HCT116 (cell line): ENCODE measurements around the gene EIF2S3. TPM values are rescaled to one million over a fixed set of nuclear protein-coding genes. Genes with fewer than 3 reads are reported as not detected.

Experiments
- ATAC-seq: fragments of 200-7000 bp; cut with Tn5 transposase; 2 replicates; pipeline ENCODE4 v1.9.1; 2020; ENCODE audit warnings: mild to moderate bottlenecking, moderate library complexity
- BruUV-seq: library from RNA; stranded (reverse); fragments of 400-500 nt; replicated peaks from 2 replicates; lab custom pipeline; 2021; lab: Mats Ljungman, UMichigan
- CTCF ChIA-PET: fragments of 300-600 bp; sonication (Branson Sonifier 250); formaldehyde crosslinking; loops from one replicate; lab custom pipeline; 2021; ENCODE audit warnings: antibody characterized with exemption; lab: Charles Lee
- POLR2A ChIA-PET: fragments of 300-600, 350-600 bp; sonication (Branson Sonifier 250); formaldehyde crosslinking; loops from one replicate; lab custom pipeline; 2021; ENCODE audit warnings: antibody characterized with exemption; lab: Charles Lee
- RAD21 ChIA-PET, 2 experiments: fragments of 300-600 bp; sonication (Branson Sonifier 250); formaldehyde crosslinking; loops; one replicate each; lab custom pipeline; 2023; ENCODE audit warnings: low total read pairs in 2 of 2; ENCODE audit not compliant: uncharacterized antibody in 2 of 2, unreplicated experiment in 2 of 2, low non-redundant PET in 1 of 2; lab: Charles Lee
- DNase-seq: peaks from one replicate; pipeline ENCODE4 v3.0.0-alpha.2; 2010; ENCODE audit warnings: low read depth, low spot score
- H2AFZ ChIP-seq: fragments of 200-600 bp; shearing (Covaris generic), sonication (generic); 2 replicates; pipeline ENCODE4 v1.6.1; 2017; ENCODE audit warnings: low read depth, mixed run types, mixed read lengths, antibody characterized with exemption, low read length; ENCODE audit not compliant: poor library complexity, severe bottlenecking
- H3K27ac ChIP-seq: 2 replicates; pipeline ENCODE4 v1.5.1; 2012; ENCODE audit warnings: low read depth, low read length
- H3K27me3 ChIP-seq: fragments of 200-600 bp; sonication (generic); 2 replicates; pipeline ENCODE4 v1.6.1; 2016; ENCODE audit warnings: mixed run types, low read length, mixed read lengths; ENCODE audit not compliant: insufficient read depth
- H3K36me3 ChIP-seq, 2 experiments: fragments of 200-500 bp in 1 of 2; fragments of 200-600 bp in 1 of 2; sonication (Bioruptor generic) in 1 of 2; sonication (generic) in 1 of 2; 2 replicates each; pipeline versions ENCODE4 v1.5.1 to v1.6.1; 2014 to 2016; ENCODE audit warnings: low read length in 2 of 2, inconsistent platforms in 1 of 2, mixed read lengths in 1 of 2, mixed run types in 1 of 2; ENCODE audit not compliant: insufficient read depth in 2 of 2, control insufficient read depth in 1 of 2
- H3K4me1 ChIP-seq, 2 experiments: fragments of 200-600 bp in 1 of 2; sonication (generic) in 1 of 2; 2 replicates each; pipeline versions ENCODE4 v1.5.1 to v1.6.1; 2012 to 2017; ENCODE audit warnings: low read length in 2 of 2, inconsistent platforms in 1 of 2, mild to moderate bottlenecking in 1 of 2, mixed read lengths in 1 of 2, mixed run types in 1 of 2, moderate library complexity in 1 of 2; ENCODE audit not compliant: insufficient read depth in 2 of 2, control insufficient read depth in 1 of 2
- H3K4me2 ChIP-seq: fragments of 200-600 bp; sonication (generic); 2 replicates; pipeline ENCODE4 v1.6.1; 2017; ENCODE audit warnings: mixed run types, low read length, mixed read lengths
- H3K4me3 ChIP-seq, 2 experiments: fragments of 200-600 bp in 1 of 2; sonication (generic) in 1 of 2; replicated peaks in 1 of 2; 2 replicates each; pipeline ENCODE4 v1.5.1; 2011 to 2016; ENCODE audit warnings: low read length in 2 of 2, control low read depth in 1 of 2, low read depth in 1 of 2, mild to moderate bottlenecking in 1 of 2, mixed read lengths in 1 of 2, mixed run types in 1 of 2
- H3K79me2 ChIP-seq: fragments of 200-600 bp; sonication (generic); 2 replicates; pipeline ENCODE4 v1.6.1; 2017; ENCODE audit warnings: mild to moderate bottlenecking, mixed run types, low read length, moderate library complexity, mixed read lengths; ENCODE audit not compliant: insufficient read depth
- H3K9ac ChIP-seq: fragments of 200-600 bp; sonication (generic); 2 replicates; pipeline ENCODE4 v1.6.1; 2016; ENCODE audit warnings: low read length, mixed read lengths
- H3K9me2 ChIP-seq: fragments of 200-600 bp; sonication (generic), shearing (Covaris generic); 2 replicates; pipeline ENCODE4 v1.6.1; 2017; ENCODE audit warnings: mixed run types, mild to moderate bottlenecking, moderate library complexity; ENCODE audit not compliant: insufficient read depth
- H3K9me3 ChIP-seq, 2 experiments: fragments of 200-500 bp in 1 of 2; fragments of 200-600 bp in 1 of 2; sonication (Bioruptor generic) in 1 of 2; sonication (generic) in 1 of 2; 2 replicates each; pipeline ENCODE4 v1.6.1; 2014 to 2017; ENCODE audit warnings: low read length in 2 of 2, mixed read lengths in 2 of 2, inconsistent platforms in 1 of 2, low read depth in 1 of 2, mild to moderate bottlenecking in 1 of 2, mixed run types in 1 of 2, moderate library complexity in 1 of 2; ENCODE audit not compliant: control insufficient read depth in 1 of 2, insufficient read depth in 1 of 2
- H4K20me1 ChIP-seq: fragments of 200-600 bp; sonication (generic), shearing (Covaris generic); 2 replicates; pipeline ENCODE4 v1.6.1; 2017; ENCODE audit warnings: mixed run types, mild to moderate bottlenecking, moderate library complexity; ENCODE audit not compliant: insufficient read depth
- ATF3 ChIP-seq: IDR thresholded peaks from 2 replicates; pipeline ENCODE4 v1.6.1; 2012
- CBX3 ChIP-seq: IDR thresholded peaks from 2 replicates; pipeline ENCODE4 v1.6.1; 2012; ENCODE audit warnings: low read depth
- CEBPB ChIP-seq: IDR thresholded peaks from 2 replicates; pipeline ENCODE4 v1.6.1; 2012; ENCODE audit warnings: low read depth
- CTCF ChIP-seq, 3 experiments: fragments of 200-600 bp in 1 of 3; sonication (generic) in 1 of 3; IDR thresholded peaks in 2 of 3; conservative IDR thresholded peaks in 1 of 3; 2 replicates each; pipeline ENCODE4 v1.5.1; 2012 to 2017; ENCODE audit warnings: low read depth in 2 of 3, low read length in 2 of 3, antibody characterized with exemption in 1 of 3, borderline replicate concordance in 1 of 3, control low read depth in 1 of 3, mild to moderate bottlenecking in 1 of 3, mixed read lengths in 1 of 3, mixed run types in 1 of 3, moderate library complexity in 1 of 3; ENCODE audit not compliant: insufficient read depth in 1 of 3
- EGR1 ChIP-seq: IDR thresholded peaks from 2 replicates; pipeline ENCODE4 v1.6.1; 2012; ENCODE audit warnings: low read depth
- EZH2 ChIP-seq: fragments of 200-600 bp; sonication (generic); IDR thresholded peaks from 2 replicates; pipeline ENCODE4 v1.6.1; 2017; ENCODE audit warnings: antibody characterized with exemption, mixed run types
- EZH2phosphoT487 ChIP-seq: fragments of 200-600 bp; IDR thresholded peaks from 2 replicates; pipeline ENCODE4 v1.6.1; 2018; ENCODE audit warnings: antibody characterized with exemption, borderline replicate concordance
- FOSL1 ChIP-seq: IDR thresholded peaks from 2 replicates; pipeline ENCODE4 v1.6.1; 2012; ENCODE audit warnings: low read depth
- JUND ChIP-seq: IDR thresholded peaks from 2 replicates; pipeline ENCODE4 v1.6.1; 2012
- MAX ChIP-seq: IDR thresholded peaks from 2 replicates; pipeline ENCODE4 v1.6.1; 2012
- POLR2A ChIP-seq: IDR thresholded peaks from 2 replicates; pipeline ENCODE4 v1.7.0; 2011; ENCODE audit warnings: borderline replicate concordance; ENCODE audit not compliant: insufficient read depth, insufficient read length; ENCODE audit errors: extremely low read depth
- POLR2AphosphoS5 ChIP-seq: IDR thresholded peaks from 2 replicates; pipeline ENCODE4 v1.6.1; 2011; ENCODE audit warnings: mild to moderate bottlenecking, low read depth, low read length, moderate library complexity
- SIN3A ChIP-seq: IDR thresholded peaks from 2 replicates; pipeline ENCODE4 v1.6.1; 2012; ENCODE audit warnings: low read depth
- SP1 ChIP-seq: IDR thresholded peaks from 2 replicates; pipeline ENCODE4 v1.6.1; 2012; ENCODE audit warnings: low read depth
- SRF ChIP-seq: IDR thresholded peaks from 2 replicates; pipeline ENCODE4 v1.6.1; 2012; ENCODE audit warnings: low read depth
- TCF7L2 ChIP-seq: IDR thresholded peaks from 2 replicates; pipeline ENCODE4 v1.7.0; 2011; ENCODE audit warnings: borderline replicate concordance, inconsistent platforms; ENCODE audit not compliant: insufficient read depth, insufficient read length; ENCODE audit errors: extremely low read depth
- YY1 ChIP-seq: IDR thresholded peaks from 2 replicates; pipeline ENCODE4 v1.6.1; 2011; ENCODE audit warnings: low read length, low read depth, moderate library complexity, mild to moderate bottlenecking; ENCODE audit not compliant: insufficient replicate concordance; ENCODE audit errors: extremely low read depth
- ZBTB33 ChIP-seq: IDR thresholded peaks from 2 replicates; pipeline ENCODE4 v1.6.1; 2011; ENCODE audit warnings: mild to moderate bottlenecking, low read length, moderate library complexity; ENCODE audit not compliant: insufficient replicate concordance; ENCODE audit errors: extremely low read depth
- ZFX ChIP-seq: fragments of 450-650 bp; IDR thresholded peaks from 2 replicates; pipeline ENCODE4 v1.6.1; 2017
- ZNF274 ChIP-seq: fragments of 200-500 bp; sonication (Bioruptor generic); IDR thresholded peaks from 2 replicates; pipeline ENCODE4 v1.6.1; 2014; ENCODE audit warnings: mild to moderate bottlenecking, low read depth, low read length, inconsistent platforms
- intact Hi-C: fragments of 100-400 bp; cut with micrococcal nuclease; formaldehyde crosslinking; loops from 2 replicates; pipeline ENCODE4 v1.10.0; 2022
- total RNA-seq: library from RNA; stranded (reverse); gene quantifications from one replicate; pipeline ENCODE4 v1.2.1, GENCODE V29; 2021; ENCODE audit not compliant: unreplicated experiment

The EIF2S3 gene
- total RNA-seq, 1 experiment from 2014 or later: 273 TPM

- no TSS peak for BruUV-seq
- DNase-seq (no peak), ATAC-seq (no peak)
- TF ChIP-seq EGR1 (no peak), CTCF (IDR thresholded peaks at IDR 0.05 in 2 of 3, conservative IDR thresholded peaks at IDR 0.05 in 1 of 3; ENCODE audit: borderline replicate concordance in 1 of 3, insufficient read depth in 1 of 3, low read depth in 2 of 3, low read length in 2 of 3) (no peak), SP1 (no peak), ZNF274 (no peak), SRF (no peak), MAX (no peak), CEBPB (no peak), ZFX (no peak), FOSL1 (no peak), JUND (no peak), YY1 (no peak), EZH2phosphoT487 (no peak), ZBTB33 (no peak), SIN3A (no peak), EZH2 (no peak), TCF7L2 (no peak), POLR2A (no peak), CBX3 (no peak), POLR2AphosphoS5 (no peak), ATF3 (no peak)
- intact Hi-C loops: no loop called here
- Histone ChIP-seq H3K9me3 (no peaks in the 10 kb centered on the region), H3K27ac (no peak overlapping the region), H3K9me2 (no peaks in the 10 kb centered on the region), H3K4me1 (no peaks in the 10 kb centered on the region), H3K27me3 (no peaks in the 10 kb centered on the region), H3K36me3 (peaks cover 7 to 28% of the 10 kb centered on the region in 2 experiments; a peak in 3 of 4 replicates), H3K4me3 (no peak overlapping the region), H3K9ac (no peak overlapping the region), H2AFZ (no peak overlapping the region), H3K4me2 (no peak overlapping the region), H3K79me2 (peaks cover 54% of the 10 kb centered on the region), H4K20me1 (no peaks in the 10 kb centered on the region; the same call in 1 of the 2 replicates)
- ChIA-PET CTCF (no interaction called here), POLR2A (interaction anchor here (1.5 kb wide), 1 partner anchor 16 kb away, joined by 6 read pairs; no protein-coding TSS in a partner anchor), RAD21 (no interaction called here)
Measured at GRCh38 chrX:24069877-24070276, 15.1 kb downstream of the EIF2S3 start.
